ENCODE results near the gene ATE1. TPM values are rescaled to one million over a fixed set of nuclear protein-coding genes. Genes with fewer than 3 reads are reported as not detected.
A peak's percentile ranks its signal among the peaks of the same experiment; 100 is the strongest.

ATE1 gene
- total RNA-seq, 1 donor = 15.9 TPM

GRCh38 chr10:121751191-121751760 is 176.6 kb downstream of the ATE1 start:
- no peak for DNase-seq (ENCODE audit: low read depth in 2 of 3, low spot score in 2 of 3)

GRCh38 chr10:121747163-121747775 is 180.6 kb downstream of the ATE1 start:
- DNase-seq (ENCODE audit: low read depth in 2 of 3, low spot score in 2 of 3) = no peak

GRCh38 chr10:121741248-121741792 is 186.5 kb downstream of the ATE1 start:
- no peak for DNase-seq (ENCODE audit: low read depth in 2 of 3, low spot score in 2 of 3)

GRCh38 chr10:121740069-121740468 is 187.8 kb downstream of the ATE1 start:
- no peak for DNase-seq (ENCODE audit: low read depth in 2 of 3, low spot score in 2 of 3)

GRCh38 chr10:121739114-121739513 is 188.7 kb downstream of the ATE1 start:
- no peak for DNase-seq (ENCODE audit: low read depth in 2 of 3, low spot score in 2 of 3)

- peak in 1 of 3 donors; percentile 23 for DNase-seq (ENCODE audit: low read depth in 2 of 3, low spot score in 2 of 3)
Measured at GRCh38 chr10:121736315-121737130, 191.3 kb downstream of the ATE1 start.

- no peak for DNase-seq (ENCODE audit: low read depth in 2 of 3, low spot score in 2 of 3)
Measured at GRCh38 chr10:121735263-121735662, 192.6 kb downstream of the ATE1 start.

GRCh38 chr10:121734589-121735045 is 193.2 kb downstream of the ATE1 start:
- DNase-seq (ENCODE audit: low read depth in 2 of 3, low spot score in 2 of 3) = peak in 1 of 3 donors; percentile 55

- DNase-seq (ENCODE audit: low read depth in 2 of 3, low spot score in 2 of 3) = no peak
Measured at GRCh38 chr10:121732656-121733445, 195.0 kb downstream of the ATE1 start.

GRCh38 chr10:121732172-121732571 is 195.7 kb downstream of the ATE1 start:
- DNase-seq (ENCODE audit: low read depth in 2 of 3, low spot score in 2 of 3) = no peak

- DNase-seq (ENCODE audit: low read depth in 2 of 3, low spot score in 2 of 3) = no peak
Measured at GRCh38 chr10:121724282-121724681, 203.5 kb downstream of the ATE1 start.

GRCh38 chr10:121722665-121723064 is 205.2 kb downstream of the ATE1 start:
- DNase-seq (ENCODE audit: low read depth in 2 of 3, low spot score in 2 of 3) = no peak

- DNase-seq (ENCODE audit: low read depth in 2 of 3, low spot score in 2 of 3) = no peak
Measured at GRCh38 chr10:121721257-121721656, 206.6 kb downstream of the ATE1 start.

- DNase-seq (ENCODE audit: low read depth in 2 of 3, low spot score in 2 of 3) = no peak
Measured at GRCh38 chr10:121715969-121716368, 211.9 kb downstream of the ATE1 start.

- no peak for DNase-seq (ENCODE audit: low read depth in 2 of 3, low spot score in 2 of 3)
Measured at GRCh38 chr10:121715076-121715475, 212.8 kb downstream of the ATE1 start.

GRCh38 chr10:121713486-121713885 is 214.3 kb downstream of the ATE1 start:
- no peak for DNase-seq (ENCODE audit: low read depth in 2 of 3, low spot score in 2 of 3)

- no peak for DNase-seq (ENCODE audit: low read depth in 2 of 3, low spot score in 2 of 3)
Measured at GRCh38 chr10:121710971-121711370, 216.9 kb downstream of the ATE1 start.

GRCh38 chr10:121710207-121710606 is 217.6 kb downstream of the ATE1 start:
- no peak for DNase-seq (ENCODE audit: low read depth in 2 of 3, low spot score in 2 of 3)

GRCh38 chr10:121709675-121710073 is 218.2 kb downstream of the ATE1 start:
- no peak for DNase-seq (ENCODE audit: low read depth in 2 of 3, low spot score in 2 of 3)

Measured in hematopoietic multipotent progenitor cell (in vitro differentiated cells).